Measurements from ENCODE around the gene RTN1. TPM values are rescaled to one million over a fixed set of nuclear protein-coding genes. Genes with fewer than 3 reads are reported as not detected.

RTN1 gene
- total RNA-seq, 1 experiment from 2014 or later = 9.8 TPM

DNA sequence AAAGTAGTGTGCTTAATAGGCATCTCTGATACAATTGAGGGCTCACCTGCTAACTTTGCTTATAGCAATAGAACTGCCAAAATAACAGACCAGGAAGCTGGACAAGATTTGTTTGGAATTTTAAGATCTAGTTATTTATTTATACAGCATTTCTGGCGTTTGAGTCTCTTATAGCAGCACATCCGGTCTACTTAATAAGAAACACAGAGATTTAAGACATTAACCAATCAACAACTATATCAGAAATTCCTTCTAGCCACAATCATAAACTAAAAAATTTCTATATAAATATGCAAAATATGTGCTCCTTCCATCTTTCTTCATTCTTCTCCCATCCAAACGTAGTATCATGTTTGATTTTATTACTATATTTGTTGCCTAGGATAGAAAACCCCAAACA lies 2.6 kb downstream of the RTN1 start:
- intact Hi-C loops (cut with micrococcal nuclease) = no loop called here
- Mint-ChIP-seq H3K36me3 (ENCODE audit: insufficient read depth, unreplicated experiment) (peaks cover 6% of the 10 kb centered on the region), H3K9me3 (ENCODE audit: unreplicated experiment) (no peaks in the 10 kb centered on the region), H3K4me3 (ENCODE audit: unreplicated experiment) (no peak overlapping the region), H3K27ac (ENCODE audit: low read depth, unreplicated experiment) (no peak overlapping the region), H3K4me1 (ENCODE audit: insufficient read depth, unreplicated experiment) (peaks cover 11% of the 10 kb centered on the region), H3K27me3 (ENCODE audit: insufficient read depth, unreplicated experiment) (no peaks in the 10 kb centered on the region)
- ChIA-PET CTCF (interaction anchor here (1.6 kb wide), 1 partner anchor 30 kb away, joined by 4 read pairs; no protein-coding TSS in a partner anchor), POLR2A (interaction anchor here (0.6 kb wide), 1 partner anchor 183 kb away, joined by 3 read pairs; no protein-coding TSS in a partner anchor)
- BruUV-seq (replicated peaks) = no TSS peak
- TF ChIP-seq, protein P1, sequence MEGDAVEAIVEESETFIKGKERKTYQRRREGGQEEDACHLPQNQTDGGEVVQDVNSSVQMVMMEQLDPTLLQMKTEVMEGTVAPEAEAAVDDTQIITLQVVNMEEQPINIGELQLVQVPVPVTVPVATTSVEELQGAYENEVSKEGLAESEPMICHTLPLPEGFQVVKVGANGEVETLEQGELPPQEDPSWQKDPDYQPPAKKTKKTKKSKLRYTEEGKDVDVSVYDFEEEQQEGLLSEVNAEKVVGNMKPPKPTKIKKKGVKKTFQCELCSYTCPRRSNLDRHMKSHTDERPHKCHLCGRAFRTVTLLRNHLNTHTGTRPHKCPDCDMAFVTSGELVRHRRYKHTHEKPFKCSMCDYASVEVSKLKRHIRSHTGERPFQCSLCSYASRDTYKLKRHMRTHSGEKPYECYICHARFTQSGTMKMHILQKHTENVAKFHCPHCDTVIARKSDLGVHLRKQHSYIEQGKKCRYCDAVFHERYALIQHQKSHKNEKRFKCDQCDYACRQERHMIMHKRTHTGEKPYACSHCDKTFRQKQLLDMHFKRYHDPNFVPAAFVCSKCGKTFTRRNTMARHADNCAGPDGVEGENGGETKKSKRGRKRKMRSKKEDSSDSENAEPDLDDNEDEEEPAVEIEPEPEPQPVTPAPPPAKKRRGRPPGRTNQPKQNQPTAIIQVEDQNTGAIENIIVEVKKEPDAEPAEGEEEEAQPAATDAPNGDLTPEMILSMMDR (IDR thresholded peaks at IDR 0.05; ENCODE audit: unreplicated experiment) = no peak
- DNase-seq (ENCODE audit: unreplicated experiment) = no peak

DNA sequence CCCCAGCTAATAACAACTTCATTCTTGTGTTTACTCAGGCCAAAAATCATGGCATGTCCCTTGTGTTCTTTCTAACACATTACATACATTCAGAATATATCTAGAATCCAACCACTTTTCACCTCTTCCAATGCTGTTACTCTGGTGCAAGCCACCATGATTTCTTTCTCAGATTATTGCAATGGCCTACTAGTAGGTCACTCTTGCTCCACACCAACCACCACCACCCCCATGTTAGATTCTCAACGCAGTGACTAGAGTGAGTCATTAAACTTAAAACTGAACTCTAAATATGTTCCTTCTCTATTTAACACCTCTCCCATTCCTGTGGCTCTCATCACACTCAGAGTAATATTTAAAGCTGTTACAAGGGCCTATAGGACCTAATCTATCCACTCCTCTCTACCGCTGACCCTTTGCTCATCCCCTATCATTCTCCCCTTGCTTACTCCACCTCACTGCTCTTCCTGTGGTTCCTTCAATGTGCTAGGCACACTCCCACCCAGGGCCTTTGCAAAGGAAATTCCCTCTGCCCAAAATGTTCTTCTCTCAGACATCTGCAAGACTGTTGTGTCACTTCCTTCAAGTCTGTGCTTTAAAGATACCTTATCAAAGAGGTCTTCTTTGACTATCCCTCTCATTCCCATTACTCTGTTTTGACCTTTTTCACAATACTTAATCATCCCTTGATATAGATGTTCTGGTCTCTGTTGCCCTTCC lies 6.6 kb downstream of the RTN1 start:
- no peak overlapping the region for H3K4me3 Mint-ChIP-seq (ENCODE audit: unreplicated experiment)
- POLR2A ChIA-PET = no interaction called here
- TF ChIP-seq, protein P1 (IDR thresholded peaks at IDR 0.05; ENCODE audit: unreplicated experiment) = no peak
- no peak overlapping the region for H3K27ac Mint-ChIP-seq (ENCODE audit: low read depth, unreplicated experiment)
- H3K4me1 Mint-ChIP-seq (ENCODE audit: insufficient read depth, unreplicated experiment) = peaks cover 3% of the 10 kb centered on the region
- DNase-seq (ENCODE audit: unreplicated experiment) = no peak
- intact Hi-C loops (cut with micrococcal nuclease) = no loop called here
- BruUV-seq (replicated peaks) = no TSS peak
- H3K9me3 Mint-ChIP-seq (ENCODE audit: unreplicated experiment) = peaks cover 7% of the 10 kb centered on the region
- no peaks in the 10 kb centered on the region for H3K27me3 Mint-ChIP-seq (ENCODE audit: insufficient read depth, unreplicated experiment)
- CTCF ChIA-PET = no interaction called here
- no peaks in the 10 kb centered on the region for H3K36me3 Mint-ChIP-seq (ENCODE audit: insufficient read depth, unreplicated experiment)

DNA sequence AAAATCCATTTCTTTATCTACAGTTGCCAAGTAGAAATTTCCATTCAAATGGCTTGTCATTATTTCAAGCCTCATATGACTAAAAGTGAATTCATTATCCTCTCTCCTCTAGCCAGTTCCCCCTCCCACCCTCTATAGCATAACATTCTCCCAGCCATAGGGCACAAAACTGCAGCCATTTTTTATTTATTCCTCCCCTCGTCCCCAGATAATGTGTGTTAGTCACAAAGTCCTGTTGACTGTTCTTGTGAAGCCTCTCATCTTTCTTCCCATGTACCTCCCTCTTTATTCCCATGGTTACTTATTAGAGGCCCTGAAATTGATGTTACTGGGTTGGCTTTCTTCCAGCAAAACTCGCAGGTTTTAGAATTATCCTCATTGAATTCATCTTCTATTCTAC lies 13.2 kb downstream of the RTN1 start:
- no TSS peak for BruUV-seq (replicated peaks)
- Mint-ChIP-seq H3K27me3 (ENCODE audit: insufficient read depth, unreplicated experiment) (no peaks in the 10 kb centered on the region), H3K9me3 (ENCODE audit: unreplicated experiment) (peaks cover 20% of the 10 kb centered on the region), H3K4me3 (ENCODE audit: unreplicated experiment) (no peak overlapping the region), H3K4me1 (ENCODE audit: insufficient read depth, unreplicated experiment) (no peaks in the 10 kb centered on the region), H3K27ac (ENCODE audit: low read depth, unreplicated experiment) (no peak overlapping the region), H3K36me3 (ENCODE audit: insufficient read depth, unreplicated experiment) (peaks cover 6% of the 10 kb centered on the region)
- intact Hi-C loops (cut with micrococcal nuclease) = no loop called here
- TF ChIP-seq, protein P1 (IDR thresholded peaks at IDR 0.05; ENCODE audit: unreplicated experiment) = no peak
- CTCF ChIA-PET = interaction anchor here (1.0 kb wide), 1 partner anchor 219 kb away, joined by 3 read pairs; no protein-coding TSS in a partner anchor
- POLR2A ChIA-PET = no interaction called here
- no peak for DNase-seq (ENCODE audit: unreplicated experiment)

DNA sequence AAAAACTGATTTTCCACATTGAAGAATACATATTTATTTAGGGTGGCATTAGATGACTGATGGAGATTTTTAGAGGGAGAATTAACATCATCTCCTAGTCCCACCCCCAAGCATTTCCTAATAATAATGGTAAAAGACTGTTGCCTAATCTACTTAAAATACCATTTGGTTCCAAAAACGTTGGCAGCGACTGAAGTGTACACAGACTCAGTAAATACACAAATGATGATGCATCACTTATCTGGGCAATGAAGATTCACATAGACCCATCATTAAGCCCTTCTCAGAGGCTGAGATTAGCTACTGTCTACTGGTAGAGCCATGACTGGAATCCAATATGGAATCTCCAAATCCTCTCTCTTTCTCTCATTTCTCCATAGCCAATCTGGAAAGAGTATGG lies 18.2 kb downstream of the RTN1 start:
- H3K27me3 Mint-ChIP-seq (ENCODE audit: insufficient read depth, unreplicated experiment) = no peaks in the 10 kb centered on the region
- intact Hi-C loops (cut with micrococcal nuclease) = no loop called here
- TF ChIP-seq, protein P1 (IDR thresholded peaks at IDR 0.05; ENCODE audit: unreplicated experiment) = no peak
- peaks cover 14% of the 10 kb centered on the region for H3K4me1 Mint-ChIP-seq (ENCODE audit: insufficient read depth, unreplicated experiment)
- no peak overlapping the region for H3K4me3 Mint-ChIP-seq (ENCODE audit: unreplicated experiment)
- H3K9me3 Mint-ChIP-seq (ENCODE audit: unreplicated experiment) = peaks cover 22% of the 10 kb centered on the region
- ChIA-PET POLR2A (interaction anchor here (1.1 kb wide), 1 partner anchor 16 kb away, joined by 4 read pairs; no protein-coding TSS in a partner anchor), CTCF (interaction anchor here (0.6 kb wide), 1 partner anchor 28 kb away, joined by 3 read pairs; no protein-coding TSS in a partner anchor)
- H3K36me3 Mint-ChIP-seq (ENCODE audit: insufficient read depth, unreplicated experiment) = peaks cover 6% of the 10 kb centered on the region
- H3K27ac Mint-ChIP-seq (ENCODE audit: low read depth, unreplicated experiment) = no peak overlapping the region
- BruUV-seq (replicated peaks) = no TSS peak
- DNase-seq (ENCODE audit: unreplicated experiment) = peak; percentile 42
